ENCODE measurements around the gene TRAF2.

The TRAF2 gene

GRCh38 chr9:136941231-136942111 lies 55.2 kb downstream of the TRAF2 start:
- DNase-seq, result no peak

DNA sequence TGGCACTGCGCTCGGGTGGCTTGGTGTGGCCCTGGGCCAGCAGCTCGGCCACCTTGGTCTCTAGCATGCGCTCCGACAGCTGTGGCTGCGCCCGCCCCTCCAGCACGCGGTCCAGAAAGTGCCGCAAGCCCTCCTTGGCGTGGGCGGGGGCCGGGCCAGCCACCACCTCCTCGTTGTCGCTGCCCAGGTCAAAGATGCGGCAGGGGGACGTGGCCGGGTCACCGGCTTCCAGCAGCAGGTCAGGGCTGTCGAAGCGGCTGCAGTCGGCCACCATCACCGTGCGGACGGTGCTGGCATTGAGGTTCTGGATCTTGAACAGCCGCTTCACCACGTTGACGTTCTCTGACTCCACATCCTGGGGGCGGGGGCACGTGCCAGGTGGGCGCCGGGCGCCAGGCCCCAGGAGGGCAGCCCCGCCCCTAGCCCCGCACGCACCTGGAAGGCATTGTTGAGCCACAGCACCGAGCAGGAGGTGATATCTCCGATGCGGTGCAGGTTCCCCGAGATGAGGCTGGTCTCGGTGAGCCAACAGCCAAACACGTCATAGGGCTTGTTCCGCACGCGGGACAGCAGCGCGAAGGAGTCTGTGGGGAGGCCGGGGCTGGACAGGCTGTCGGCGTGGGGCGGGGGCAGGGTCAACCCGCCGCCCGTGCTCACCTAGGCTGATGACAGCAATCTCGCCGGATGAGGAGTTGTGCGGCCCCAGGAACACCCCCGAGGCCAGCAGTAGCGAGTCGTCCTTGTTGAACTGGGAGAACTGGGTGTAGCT lies 56.0 kb downstream of the TRAF2 start:
- DNase-seq, result no peak

DNA sequence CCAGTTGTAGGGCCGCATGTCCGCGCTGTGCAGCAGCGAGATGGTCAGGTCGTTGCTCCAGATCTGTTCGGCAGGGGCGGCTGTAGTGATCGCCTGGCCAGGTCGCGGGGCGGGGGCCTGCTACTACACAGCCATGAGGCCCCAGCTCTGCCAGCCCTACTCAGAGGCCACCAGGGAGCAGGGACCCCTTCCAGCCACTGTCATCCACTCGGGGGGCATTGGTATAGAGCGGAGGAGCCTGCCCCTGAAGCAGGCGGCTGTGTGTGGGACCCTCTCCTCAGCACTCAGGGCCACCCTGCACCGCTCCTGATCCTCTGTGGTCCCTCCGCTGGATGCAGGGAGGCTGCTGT lies 56.5 kb downstream of the TRAF2 start:
- DNase-seq, result no peak

GRCh38 chr9:136943291-136944211 lies 57.2 kb downstream of the TRAF2 start:
- peak; percentile 58 for DNase-seq

DNA sequence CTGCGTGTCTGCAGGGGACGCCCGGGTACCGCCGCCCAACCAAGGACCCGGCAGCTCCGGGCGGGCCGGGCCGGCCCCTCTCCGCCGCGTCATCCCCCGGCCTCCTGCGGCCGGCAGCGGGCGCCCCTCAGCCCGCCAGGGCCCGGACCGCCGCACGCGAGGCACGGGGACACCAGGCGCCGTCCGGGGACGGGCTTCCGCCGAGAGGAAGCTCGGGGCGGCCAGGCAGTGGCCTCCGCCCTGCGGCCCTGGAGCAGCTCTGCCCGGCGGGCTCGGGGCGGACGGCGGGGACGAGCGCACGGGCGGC lies 57.8 kb downstream of the TRAF2 start:
- DNase-seq, result peak; percentile 62

DNA sequence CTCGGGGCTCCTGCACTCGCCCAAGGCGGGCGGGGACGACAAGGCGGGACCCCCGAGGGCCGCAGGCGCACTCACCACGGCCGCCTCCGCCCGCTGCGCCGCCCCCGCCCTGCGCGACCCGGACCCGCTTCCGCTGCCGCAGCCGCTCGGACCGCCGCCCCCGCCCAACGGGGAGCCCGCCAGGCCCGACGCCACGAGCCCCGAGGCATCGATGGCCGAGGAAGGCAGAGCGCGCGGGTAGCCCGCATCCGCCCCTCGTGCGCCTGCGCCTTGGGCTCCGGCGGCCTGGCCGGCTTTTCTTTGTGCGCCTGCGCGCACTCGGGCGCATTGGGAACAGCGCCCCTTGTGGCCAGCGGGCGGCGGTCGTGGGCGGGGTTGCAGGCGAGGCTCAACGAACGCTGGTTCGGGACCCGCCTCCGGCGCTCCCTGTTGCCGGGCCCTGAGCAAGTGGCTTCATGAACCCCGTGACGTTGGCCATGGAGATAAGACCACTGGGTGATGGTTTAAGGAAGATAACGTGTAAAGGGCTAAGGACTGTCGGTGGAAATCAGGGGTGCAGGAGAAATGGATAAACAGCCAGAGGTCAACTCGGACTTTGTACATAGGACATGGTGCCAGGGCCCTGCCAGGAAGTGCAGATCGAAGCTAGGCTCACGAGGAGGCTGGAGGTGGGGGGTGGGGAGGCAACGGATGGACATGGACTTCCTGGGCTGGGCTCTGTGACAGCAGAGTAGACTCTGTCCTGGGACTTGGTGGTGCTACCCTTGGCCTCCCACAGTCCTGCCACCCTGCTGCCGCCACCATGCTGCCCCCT lies 58.4 kb downstream of the TRAF2 start, which contains the start of the genes C8G and FBXW5:
Gene C8G, plus strand, starts transcription at position 725 of the 814 bp plus-strand sequence. Its CDS starts 78 bp downstream, at position 803.
Gene FBXW5, minus strand, starts transcription at position 220 of the 814 bp plus-strand sequence. CDS start 655 bp downstream, outside the sequence.
- peak; percentile 96 for DNase-seq

DNA sequence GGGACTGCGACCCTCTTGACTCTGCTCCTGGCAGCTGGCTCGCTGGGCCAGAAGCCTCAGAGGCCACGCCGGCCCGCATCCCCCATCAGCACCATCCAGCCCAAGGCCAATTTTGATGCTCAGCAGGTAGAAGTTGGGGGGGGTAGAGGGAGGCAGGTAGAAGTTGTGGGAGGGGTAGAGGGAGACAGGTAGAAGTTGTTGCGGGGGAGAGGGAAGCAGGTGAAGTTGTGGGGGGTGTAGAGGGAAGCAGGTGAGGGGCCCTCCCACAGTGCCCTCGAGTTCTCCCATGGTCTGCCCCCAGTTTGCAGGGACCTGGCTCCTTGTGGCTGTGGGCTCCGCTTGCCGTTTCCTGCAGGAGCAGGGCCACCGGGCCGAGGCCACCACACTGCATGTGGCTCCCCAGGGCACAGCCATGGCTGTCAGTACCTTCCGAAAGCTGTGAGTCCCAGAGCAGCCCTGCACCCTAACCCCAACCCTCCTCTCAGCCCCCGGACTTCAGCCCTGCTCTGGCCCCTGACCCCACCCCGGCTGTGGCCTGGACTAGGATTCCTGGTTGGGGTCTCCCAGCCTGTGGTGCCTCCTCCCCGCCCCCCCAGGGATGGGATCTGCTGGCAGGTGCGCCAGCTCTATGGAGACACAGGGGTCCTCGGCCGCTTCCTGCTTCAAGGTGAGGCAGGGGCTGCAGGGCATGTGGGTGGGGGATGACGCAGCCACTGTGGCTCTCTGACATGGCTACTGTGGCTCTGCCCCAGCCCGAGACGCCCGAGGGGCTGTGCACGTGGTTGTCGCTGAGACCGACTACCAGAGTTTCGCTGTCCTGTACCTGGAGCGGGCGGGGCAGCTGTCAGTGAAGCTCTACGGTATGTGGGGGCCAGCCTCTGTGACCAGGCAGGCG lies 59.3 kb downstream of the TRAF2 start:
- DNase-seq, result no peak

DNA sequence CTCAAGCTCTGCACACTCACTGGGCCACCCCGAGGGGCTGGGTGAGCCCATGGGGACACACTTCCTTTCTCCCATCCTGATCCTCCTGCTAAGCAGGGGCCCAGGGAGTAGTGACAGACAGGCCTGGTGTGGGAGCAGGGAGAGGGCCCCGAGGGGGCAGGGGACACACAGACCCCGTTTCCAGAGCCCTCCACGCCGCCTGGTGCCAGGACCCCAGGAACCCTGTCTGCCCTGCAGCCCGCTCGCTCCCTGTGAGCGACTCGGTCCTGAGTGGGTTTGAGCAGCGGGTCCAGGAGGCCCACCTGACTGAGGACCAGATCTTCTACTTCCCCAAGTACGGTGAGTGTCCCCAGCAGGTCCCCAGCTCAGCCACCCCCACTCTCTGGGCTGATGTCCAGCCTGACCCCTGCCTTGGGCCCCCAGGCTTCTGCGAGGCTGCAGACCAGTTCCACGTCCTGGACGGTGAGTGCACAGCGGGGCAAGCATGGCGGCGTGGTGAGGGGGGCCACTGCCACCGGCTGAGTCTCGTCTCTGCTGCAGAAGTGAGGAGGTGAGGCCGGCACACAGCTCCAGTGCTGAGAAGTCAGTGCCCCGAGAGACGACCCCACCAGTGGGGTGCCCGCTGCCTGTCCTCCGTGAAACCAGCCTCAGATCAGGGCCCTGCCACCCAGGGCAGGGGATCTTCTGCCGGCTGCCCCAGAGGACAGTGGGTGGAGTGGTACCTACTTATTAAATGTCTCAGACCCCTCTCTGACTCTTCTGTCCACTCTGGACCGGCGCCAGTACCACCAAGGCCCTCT lies 60.1 kb downstream of the TRAF2 start:
- DNase-seq, result no peak

GRCh38 chr9:136947028-136947891 lies 60.9 kb downstream of the TRAF2 start:
- no peak for DNase-seq

- DNase-seq, result peak; percentile 67
Measured at GRCh38 chr9:136947955-136948510, 61.7 kb downstream of the TRAF2 start.

GRCh38 chr9:136949239-136949816 lies 63.0 kb downstream of the TRAF2 start:
- no peak for DNase-seq

DNA sequence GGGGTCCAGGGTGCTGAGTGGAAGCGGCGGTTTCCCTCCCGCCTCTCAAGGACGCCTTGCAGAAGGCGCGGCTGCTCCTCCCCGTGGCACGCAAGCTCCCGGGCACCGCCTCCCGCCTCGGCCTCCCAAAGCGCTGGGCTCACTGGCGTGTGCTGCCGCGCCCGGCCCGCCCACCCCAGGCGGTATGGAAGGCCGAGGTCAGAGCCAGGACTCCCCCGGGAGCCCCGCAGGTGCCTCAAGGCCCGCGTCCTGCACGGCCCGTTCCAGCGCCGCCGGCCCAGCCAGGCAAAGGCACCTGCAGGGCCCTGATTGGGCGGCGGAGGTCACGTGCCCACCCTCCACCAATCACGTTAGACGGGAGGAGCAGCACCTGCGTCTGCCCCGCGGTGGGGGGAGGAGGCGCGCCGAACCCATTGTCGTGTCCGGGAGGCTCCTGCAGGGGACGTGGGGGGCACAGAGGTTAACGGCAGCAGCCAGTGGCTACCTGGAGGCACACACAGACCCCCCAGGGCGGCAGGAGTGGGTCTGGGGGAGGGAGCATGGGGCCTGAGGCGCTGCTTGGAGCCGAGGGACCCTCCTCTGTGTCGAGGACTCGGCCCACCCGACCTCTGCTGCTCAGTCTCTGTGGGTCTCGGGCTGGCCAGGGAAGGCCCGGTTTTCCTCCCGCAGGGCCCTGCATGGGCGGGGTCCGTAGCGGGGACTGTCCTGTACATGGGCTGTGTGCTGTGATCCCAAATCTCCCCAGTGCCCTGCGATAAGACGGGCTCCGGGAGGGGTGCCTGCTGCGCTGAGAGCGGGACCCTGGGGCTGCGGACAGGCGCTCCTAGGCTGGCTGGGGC lies 63.7 kb downstream of the TRAF2 start:
- peak; percentile 94 for DNase-seq

GRCh38 chr9:136950656-136951276 lies 64.5 kb downstream of the TRAF2 start:
- DNase-seq, result no peak

DNA sequence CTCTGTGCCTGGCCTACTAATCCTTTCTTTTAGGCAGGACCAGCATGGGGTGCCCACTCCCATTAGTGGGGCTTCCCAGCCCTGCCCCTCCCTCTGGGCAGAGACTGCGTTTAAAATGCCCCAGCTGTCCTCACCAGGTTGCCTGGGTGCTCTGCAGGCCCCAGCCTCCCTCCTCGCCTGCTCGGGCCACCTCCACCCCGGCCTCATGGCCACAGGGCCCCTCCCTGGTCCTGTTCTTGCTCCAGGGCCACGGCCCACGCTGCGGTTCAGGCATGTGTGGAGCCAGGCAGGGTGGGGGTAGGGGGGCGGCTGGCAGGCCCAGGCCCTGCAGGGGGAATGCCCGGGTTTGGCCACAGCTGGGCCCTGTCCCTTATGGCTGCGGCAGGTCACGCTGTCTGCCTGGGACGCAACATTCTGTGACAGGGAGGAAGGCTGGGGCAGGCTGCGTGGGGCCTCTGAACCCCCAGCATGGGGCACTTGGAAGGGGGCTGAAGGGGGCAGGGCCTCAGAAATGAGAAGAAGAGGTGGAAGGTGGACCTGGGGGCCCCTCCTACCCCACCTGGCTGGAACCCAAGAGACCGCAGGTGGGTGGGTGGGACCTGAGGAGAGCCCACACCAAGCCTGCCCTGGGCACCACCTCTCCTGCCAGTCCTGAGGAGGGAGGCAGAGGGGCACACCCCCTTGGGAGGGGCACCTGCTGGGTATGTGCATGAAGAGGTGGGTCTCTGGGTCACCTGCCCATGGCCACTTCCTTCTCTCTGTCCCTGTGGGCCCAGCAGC lies 65.4 kb downstream of the TRAF2 start, which contains the start of gene LCN12:
Gene LCN12, plus strand, starts transcription at position 733 of the 780 bp plus-strand sequence. CDS start 55 bp downstream, outside the sequence.
- no peak for DNase-seq

DNA sequence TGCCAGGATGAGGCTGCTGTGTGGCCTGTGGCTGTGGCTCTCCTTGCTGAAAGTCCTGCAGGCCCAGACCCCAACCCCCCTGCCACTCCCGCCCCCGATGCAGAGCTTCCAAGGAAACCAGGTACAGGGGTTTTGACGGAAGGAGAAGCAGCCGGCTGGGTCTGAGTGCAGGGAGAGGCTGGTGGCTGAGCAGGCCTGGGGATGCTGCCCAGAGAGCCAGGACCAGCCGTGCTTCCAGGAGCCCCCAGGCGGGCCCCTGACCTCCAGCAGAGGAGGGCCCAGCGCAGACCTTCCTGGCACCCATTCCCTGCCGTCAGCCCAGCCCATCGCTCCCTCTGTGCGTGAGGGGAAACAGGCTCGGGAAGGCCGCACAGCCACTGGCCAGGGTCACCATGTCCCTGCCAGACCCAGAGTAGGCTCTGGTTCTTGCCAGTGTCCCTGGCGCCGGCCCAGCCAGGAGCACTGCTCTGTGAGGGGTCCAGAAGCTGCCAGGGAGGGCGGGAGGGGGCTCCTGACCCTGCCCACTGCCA lies 66.1 kb downstream of the TRAF2 start:
- no peak for DNase-seq
